Measurements from ENCODE around the gene SGMS1. TPM values are rescaled to one million over a fixed set of nuclear protein-coding genes. Genes with fewer than 3 reads are reported as not detected.

SGMS1 gene
- polyA plus RNA-seq, 1 of the 3 experiments (the other 2 are of a cell fraction), result 6.3 TPM

DNA sequence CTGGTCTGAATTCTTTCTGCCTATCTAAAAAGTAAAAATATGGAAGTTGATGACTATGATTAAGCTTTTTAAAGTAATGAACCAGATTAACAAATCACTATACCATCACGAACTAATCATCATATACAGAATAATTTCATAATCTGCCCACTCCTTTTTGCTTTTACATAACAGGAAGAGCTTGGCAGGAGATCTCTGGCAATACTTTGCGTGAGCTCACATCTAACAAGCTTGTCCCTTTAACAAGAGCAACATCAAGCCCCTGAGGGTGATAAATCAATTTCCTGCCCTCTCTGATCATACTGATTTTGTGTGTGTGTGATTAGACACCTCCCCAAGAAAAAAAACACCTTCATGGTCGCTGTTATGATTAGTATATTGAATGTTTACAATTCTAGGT lies 228.9 kb downstream of the SGMS1 start:
- no peak for DNase-seq
- Histone ChIP-seq H3K4me2 (no peak overlapping the region), H3K36me3 (replicated peaks in 1 of 2; ENCODE audit: control insufficient read depth in 1 of 2, insufficient read depth in 2 of 2, low read length in 1 of 2) (peaks cover 0 to 3% of the 10 kb centered on the region in 2 experiments), H3K27ac (ENCODE audit: low read depth in 2 of 2, low read length in 1 of 2) (peak overlapping the region in 1 of 2 experiments; percentile 72; a peak in 1 of 4 replicates), H3F3A (replicated peaks; ENCODE audit: insufficient read depth) (peaks cover 13% of the 10 kb centered on the region), H2AFZ (ENCODE audit: low read depth) (no peak overlapping the region), H3K9ac (no peak overlapping the region), H3K27me3 (ENCODE audit: insufficient read depth) (no peaks in the 10 kb centered on the region), H4K20me1 (ENCODE audit: insufficient read depth) (no peaks in the 10 kb centered on the region; the same call in 1 of the 2 replicates), H3K4me1 (ENCODE audit: control insufficient read depth in 1 of 2, insufficient read depth in 2 of 2, low read depth in 1 of 2, low read length in 1 of 2) (peaks cover 0 to 13% of the 10 kb centered on the region in 2 experiments; a peak in 2 of 4 replicates), H3K9me2 (no peaks in the 10 kb centered on the region), H3K79me2 (ENCODE audit: insufficient read depth) (peaks cover 51% of the 10 kb centered on the region), H3K4me3 (ENCODE audit: low read depth in 2 of 2, low read length in 1 of 2) (no peak overlapping the region), H3K9me3 (no peaks in the 10 kb centered on the region)
- ChIA-PET CTCF (no interaction called here), POLR2A (no interaction called here)
- TF ChIP-seq SIN3A (IDR thresholded peaks at IDR 0.05; ENCODE audit: borderline replicate concordance, low read depth, low read length) (no peak), MXI1 (IDR thresholded peaks at IDR 0.05; ENCODE audit: low read depth, low read length) (no peak), GABPA (IDR thresholded peaks at IDR 0.05; ENCODE audit: low read depth) (no peak), RAD21 (IDR thresholded peaks at IDR 0.05; ENCODE audit: low read length) (no peak), NFIC (IDR thresholded peaks at IDR 0.05; ENCODE audit: borderline replicate concordance) (no peak), RFX5 (IDR thresholded peaks at IDR 0.05; ENCODE audit: low read length) (no peak), SMC3 (IDR thresholded peaks at IDR 0.05; ENCODE audit: low read depth, low read length) (no peak), GATA2 (CRISPR knock-in tag; IDR thresholded peaks at IDR 0.05) (no peak)
- TF ChIP-seq, protein P1, sequence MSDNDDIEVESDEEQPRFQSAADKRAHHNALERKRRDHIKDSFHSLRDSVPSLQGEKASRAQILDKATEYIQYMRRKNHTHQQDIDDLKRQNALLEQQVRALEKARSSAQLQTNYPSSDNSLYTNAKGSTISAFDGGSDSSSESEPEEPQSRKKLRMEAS (IDR thresholded peaks at IDR 0.05; ENCODE audit: low read depth), result no peak
- TF ChIP-seq, protein P2, sequence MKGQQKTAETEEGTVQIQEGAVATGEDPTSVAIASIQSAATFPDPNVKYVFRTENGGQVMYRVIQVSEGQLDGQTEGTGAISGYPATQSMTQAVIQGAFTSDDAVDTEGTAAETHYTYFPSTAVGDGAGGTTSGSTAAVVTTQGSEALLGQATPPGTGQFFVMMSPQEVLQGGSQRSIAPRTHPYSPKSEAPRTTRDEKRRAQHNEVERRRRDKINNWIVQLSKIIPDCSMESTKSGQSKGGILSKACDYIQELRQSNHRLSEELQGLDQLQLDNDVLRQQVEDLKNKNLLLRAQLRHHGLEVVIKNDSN (IDR thresholded peaks at IDR 0.05; ENCODE audit: borderline replicate concordance, low read depth), result no peak
- WGBS (ENCODE audit: low lambda C conversion rate), result 72% methylated on average over 3 of the region's 3 CpGs

DNA sequence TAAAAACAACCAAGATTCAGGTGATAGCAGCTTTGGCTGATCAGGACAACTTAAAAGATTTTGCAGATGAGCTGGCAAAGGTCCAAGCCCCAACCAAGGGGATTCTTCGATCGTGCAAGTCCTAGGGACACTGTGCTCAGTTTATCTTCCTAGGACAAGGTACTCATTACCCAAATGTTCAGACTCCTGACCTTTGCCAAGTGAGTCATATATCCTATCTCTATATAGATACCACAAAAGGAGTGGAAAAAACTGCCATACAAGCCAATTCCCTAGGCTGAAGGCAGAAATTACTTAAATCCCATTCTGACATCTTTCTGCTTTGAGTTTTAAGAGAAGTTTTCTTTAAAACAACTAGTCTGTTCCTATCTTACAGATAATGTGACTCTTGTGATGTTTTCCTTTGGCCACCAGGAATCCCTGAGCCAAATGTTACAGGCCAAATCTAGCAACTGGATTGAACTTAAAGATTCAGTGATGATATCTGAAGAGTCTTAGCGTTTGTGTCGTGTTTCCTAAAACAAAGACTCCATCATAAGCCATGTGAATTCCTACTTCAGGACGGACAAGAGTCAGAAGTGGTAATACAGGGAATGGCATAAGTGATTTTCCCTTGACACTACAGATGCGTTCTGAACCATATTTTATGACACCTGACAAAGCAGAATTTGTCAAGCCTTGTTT lies 229.8 kb downstream of the SGMS1 start:
- no peak for DNase-seq
- Histone ChIP-seq H3K9me3 (no peaks in the 10 kb centered on the region), H3K27me3 (ENCODE audit: insufficient read depth) (no peaks in the 10 kb centered on the region), H3K27ac (ENCODE audit: low read depth in 2 of 2, low read length in 1 of 2) (peak overlapping the region in 1 of 2 experiments; percentile 72; a peak in 2 of 4 replicates), H3K36me3 (replicated peaks in 1 of 2; ENCODE audit: control insufficient read depth in 1 of 2, insufficient read depth in 2 of 2, low read length in 1 of 2) (peaks cover 0 to 3% of the 10 kb centered on the region in 2 experiments), H3F3A (replicated peaks; ENCODE audit: insufficient read depth) (peaks cover 13% of the 10 kb centered on the region), H3K4me2 (peak overlapping the region; percentile 45), H3K9me2 (no peaks in the 10 kb centered on the region), H3K79me2 (ENCODE audit: insufficient read depth) (peaks cover 51% of the 10 kb centered on the region), H3K4me3 (ENCODE audit: low read depth in 2 of 2, low read length in 1 of 2) (no peak overlapping the region), H3K9ac (no peak overlapping the region), H2AFZ (ENCODE audit: low read depth) (no peak overlapping the region), H4K20me1 (ENCODE audit: insufficient read depth) (no peaks in the 10 kb centered on the region; the same call in 1 of the 2 replicates), H3K4me1 (ENCODE audit: control insufficient read depth in 1 of 2, insufficient read depth in 2 of 2, low read depth in 1 of 2, low read length in 1 of 2) (peaks cover 0 to 13% of the 10 kb centered on the region in 2 experiments; a peak in 2 of 4 replicates)
- WGBS (ENCODE audit: low lambda C conversion rate), result 60% methylated on average over 6 of the region's 6 CpGs
- CTCF ChIA-PET, result no interaction called here
- POLR2A ChIA-PET, result no interaction called here
- TF ChIP-seq TEAD4 (IDR thresholded peaks at IDR 0.05; ENCODE audit: borderline replicate concordance, insufficient read depth) (no peak), MEF2A (IDR thresholded peaks at IDR 0.05; ENCODE audit: borderline replicate concordance, low read depth) (no peak), TCF12 (IDR thresholded peaks at IDR 0.05) (peak; percentile 32; the same call in 1 of the 2 replicates), ELF1 (IDR thresholded peaks at IDR 0.05) (no peak), NRF1 (IDR thresholded peaks at IDR 0.05; ENCODE audit: low read depth, low read length) (no peak), CHD2 (IDR thresholded peaks at IDR 0.05; ENCODE audit: low read length, partially characterized antibody) (no peak), YY1 (IDR thresholded peaks at IDR 0.05; ENCODE audit: low read depth) (no peak), RXRA (IDR thresholded peaks at IDR 0.05; ENCODE audit: borderline replicate concordance, low read depth) (0 out of 2 replicates have a peak, but pooled peaks have one; percentile 37), RFX5 (IDR thresholded peaks at IDR 0.05; ENCODE audit: low read length) (no peak), RAD21 (IDR thresholded peaks at IDR 0.05; ENCODE audit: low read length) (no peak), MXI1 (IDR thresholded peaks at IDR 0.05; ENCODE audit: low read depth, low read length) (no peak), NFIC (IDR thresholded peaks at IDR 0.05; ENCODE audit: borderline replicate concordance) (peak; percentile 66), FOXM1 (IDR thresholded peaks at IDR 0.05; ENCODE audit: low read depth) (no peak), GATA2 (CRISPR knock-in tag; IDR thresholded peaks at IDR 0.05) (no peak), EP300 (IDR thresholded peaks at IDR 0.05; ENCODE audit: borderline replicate concordance in 1 of 2, low read depth in 1 of 2, low read length in 1 of 2) (no peak)
- TF ChIP-seq, protein P1 (IDR thresholded peaks at IDR 0.05; ENCODE audit: low read depth), result no peak
- TF ChIP-seq, protein P3, sequence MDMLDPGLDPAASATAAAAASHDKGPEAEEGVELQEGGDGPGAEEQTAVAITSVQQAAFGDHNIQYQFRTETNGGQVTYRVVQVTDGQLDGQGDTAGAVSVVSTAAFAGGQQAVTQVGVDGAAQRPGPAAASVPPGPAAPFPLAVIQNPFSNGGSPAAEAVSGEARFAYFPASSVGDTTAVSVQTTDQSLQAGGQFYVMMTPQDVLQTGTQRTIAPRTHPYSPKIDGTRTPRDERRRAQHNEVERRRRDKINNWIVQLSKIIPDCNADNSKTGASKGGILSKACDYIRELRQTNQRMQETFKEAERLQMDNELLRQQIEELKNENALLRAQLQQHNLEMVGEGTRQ (IDR thresholded peaks at IDR 0.05; ENCODE audit: borderline replicate concordance, low read depth, low read length), result no peak
- TF ChIP-seq, protein P4, sequence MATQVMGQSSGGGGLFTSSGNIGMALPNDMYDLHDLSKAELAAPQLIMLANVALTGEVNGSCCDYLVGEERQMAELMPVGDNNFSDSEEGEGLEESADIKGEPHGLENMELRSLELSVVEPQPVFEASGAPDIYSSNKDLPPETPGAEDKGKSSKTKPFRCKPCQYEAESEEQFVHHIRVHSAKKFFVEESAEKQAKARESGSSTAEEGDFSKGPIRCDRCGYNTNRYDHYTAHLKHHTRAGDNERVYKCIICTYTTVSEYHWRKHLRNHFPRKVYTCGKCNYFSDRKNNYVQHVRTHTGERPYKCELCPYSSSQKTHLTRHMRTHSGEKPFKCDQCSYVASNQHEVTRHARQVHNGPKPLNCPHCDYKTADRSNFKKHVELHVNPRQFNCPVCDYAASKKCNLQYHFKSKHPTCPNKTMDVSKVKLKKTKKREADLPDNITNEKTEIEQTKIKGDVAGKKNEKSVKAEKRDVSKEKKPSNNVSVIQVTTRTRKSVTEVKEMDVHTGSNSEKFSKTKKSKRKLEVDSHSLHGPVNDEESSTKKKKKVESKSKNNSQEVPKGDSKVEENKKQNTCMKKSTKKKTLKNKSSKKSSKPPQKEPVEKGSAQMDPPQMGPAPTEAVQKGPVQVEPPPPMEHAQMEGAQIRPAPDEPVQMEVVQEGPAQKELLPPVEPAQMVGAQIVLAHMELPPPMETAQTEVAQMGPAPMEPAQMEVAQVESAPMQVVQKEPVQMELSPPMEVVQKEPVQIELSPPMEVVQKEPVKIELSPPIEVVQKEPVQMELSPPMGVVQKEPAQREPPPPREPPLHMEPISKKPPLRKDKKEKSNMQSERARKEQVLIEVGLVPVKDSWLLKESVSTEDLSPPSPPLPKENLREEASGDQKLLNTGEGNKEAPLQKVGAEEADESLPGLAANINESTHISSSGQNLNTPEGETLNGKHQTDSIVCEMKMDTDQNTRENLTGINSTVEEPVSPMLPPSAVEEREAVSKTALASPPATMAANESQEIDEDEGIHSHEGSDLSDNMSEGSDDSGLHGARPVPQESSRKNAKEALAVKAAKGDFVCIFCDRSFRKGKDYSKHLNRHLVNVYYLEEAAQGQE (IDR thresholded peaks at IDR 0.05; ENCODE audit: low read depth, low read length), result no peak
